NCI-H2171 (cell line): ENCODE data around the gene TMEM42.

Experiments
- DNase-seq: peaks from one replicate; lab custom pipeline; 2025; lab: John Stamatoyannopoulos, UW

The TMEM42 gene

DNA sequence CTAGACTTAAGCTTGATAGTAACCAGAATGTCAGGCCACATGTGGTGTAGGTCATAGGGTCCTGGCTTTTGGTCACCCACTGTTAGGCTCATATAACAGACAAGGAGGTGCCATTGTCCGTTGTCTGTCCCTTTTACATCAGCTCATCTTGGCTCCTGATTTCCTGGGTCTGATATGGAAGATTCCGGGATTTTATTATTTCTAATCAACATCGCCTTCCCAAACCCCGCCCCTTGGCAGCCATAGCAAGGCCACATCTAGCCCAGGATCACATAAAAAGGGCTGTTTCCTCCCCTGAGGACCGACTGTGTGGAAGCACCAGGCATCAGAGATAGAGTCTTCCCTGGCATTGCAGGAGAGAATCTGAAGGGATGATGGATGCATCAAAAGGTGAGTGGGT lies 12.6 kb downstream of the TMEM42 start, which contains the start of gene TGM4:
TGM4 (plus strand) TSS at position 301 of the 400 bp plus-strand sequence; CDS start at position 372, 71 bp downstream.
- no peak for DNase-seq

DNA sequence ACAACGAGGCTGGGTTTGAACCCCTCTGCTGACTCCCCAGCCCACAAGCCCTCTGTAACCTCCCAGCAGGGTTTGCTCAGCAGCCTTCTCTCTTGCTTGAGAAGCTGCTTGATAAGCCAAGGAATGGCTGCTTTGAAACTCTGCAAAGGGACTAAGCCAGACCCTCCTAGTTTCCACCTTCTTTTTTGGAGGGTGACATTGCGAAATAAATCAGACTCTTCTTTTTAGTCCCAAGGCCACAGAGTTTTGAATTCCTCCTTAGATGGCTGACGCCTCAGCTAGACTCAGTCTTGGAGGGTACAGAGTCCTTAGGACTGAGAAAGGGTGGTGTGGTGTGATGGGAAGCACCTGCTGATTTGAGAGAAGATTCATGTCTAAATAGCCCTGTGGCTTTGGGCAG lies 13.9 kb downstream of the TMEM42 start:
- DNase-seq = no peak

DNA sequence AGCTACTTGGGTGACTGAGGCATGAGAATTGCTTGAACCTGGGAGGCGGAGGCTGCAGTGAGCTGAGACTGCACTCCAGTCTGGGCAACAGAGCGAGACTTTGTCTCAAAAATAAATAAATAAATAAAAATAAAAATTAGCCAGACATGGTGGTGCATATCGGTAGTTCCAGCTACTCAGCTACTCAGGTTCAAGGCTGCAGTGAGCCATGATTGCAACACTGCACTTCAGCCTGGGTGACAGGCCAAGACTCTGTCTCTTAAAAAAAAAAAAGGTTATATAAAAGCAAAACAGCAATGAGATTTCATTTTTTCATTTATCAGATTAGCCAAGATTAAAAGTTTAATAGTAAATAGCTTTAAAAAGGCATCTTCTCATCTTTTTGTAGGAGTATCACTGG lies 15.6 kb downstream of the TMEM42 start:
- no peak for DNase-seq

DNA sequence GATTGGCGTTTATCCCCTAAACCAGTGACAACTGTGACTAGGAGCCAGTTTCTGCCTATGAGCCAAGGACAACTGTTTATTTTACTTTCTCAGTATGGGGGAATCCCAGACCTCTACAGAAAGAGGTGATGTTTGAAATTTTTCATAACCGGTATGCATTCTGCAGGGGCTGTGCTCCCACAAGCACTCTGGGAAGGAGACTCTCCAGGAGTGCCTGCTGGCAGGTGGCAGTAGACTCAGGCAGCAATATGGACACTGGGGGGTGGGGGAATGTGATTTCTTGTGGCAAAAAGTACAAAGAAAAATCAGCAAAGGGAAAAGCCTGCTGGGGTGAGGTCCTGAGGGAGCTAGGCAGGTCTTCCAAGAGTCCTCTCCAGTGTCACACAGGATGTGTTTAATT lies 18.6 kb downstream of the TMEM42 start:
- no peak for DNase-seq

DNA sequence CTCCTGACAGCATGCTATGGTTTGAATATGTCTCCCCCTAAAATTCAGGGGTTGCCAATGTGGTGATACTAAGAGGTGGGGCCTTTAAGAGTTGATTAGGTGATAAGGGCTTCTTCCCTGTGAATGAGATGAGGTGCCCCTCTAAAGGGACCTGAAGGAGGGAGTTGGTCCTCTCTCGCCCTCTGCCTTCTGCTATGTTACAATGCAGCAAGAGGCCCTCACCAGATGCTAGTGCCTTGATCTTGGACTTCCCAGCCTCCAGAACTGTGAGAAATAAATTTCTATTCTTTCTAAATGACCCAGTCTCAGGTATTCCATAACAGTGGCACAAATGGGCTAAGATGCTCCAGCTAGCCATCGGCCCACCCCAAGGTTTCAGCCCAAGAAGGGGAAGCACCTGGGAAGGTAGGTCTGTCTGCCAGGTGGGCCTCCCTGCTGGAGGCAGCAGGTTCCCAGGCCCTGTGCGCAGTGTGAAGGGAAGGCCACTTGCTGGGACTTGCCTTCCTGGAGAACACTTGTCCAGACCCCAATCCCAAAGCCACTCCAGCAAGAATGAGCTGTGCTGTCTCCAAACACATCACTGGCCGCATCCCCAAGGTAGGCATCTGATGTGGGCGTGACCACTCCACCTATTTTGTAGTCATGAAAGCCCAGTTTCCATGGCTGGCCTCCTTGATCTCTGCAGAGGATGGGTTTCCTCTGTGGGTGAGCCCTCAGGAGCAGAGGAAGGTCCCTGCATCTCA lies 21.7 kb downstream of the TMEM42 start:
- DNase-seq = no peak

DNA sequence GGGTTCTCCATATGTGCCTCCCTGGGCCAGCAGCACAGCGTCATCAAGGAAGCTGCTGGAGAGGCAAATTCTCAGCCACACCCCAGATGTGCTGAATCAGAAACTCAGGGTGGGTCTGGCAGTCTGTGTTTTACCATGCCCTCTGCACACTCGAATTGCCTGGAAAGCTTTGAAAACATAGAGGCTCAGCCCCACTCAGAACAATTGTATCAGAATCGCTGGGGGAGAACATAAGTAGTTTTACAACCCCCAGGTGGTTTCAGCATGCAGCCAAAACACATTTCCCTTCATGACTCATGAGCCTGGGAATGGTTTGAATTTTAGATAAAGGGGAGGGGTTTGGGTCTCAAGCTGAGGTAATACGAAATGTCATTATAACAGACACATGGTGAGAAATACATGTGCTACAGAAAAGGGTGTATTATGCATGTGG lies 22.3 kb downstream of the TMEM42 start:
- no peak for DNase-seq

DNA sequence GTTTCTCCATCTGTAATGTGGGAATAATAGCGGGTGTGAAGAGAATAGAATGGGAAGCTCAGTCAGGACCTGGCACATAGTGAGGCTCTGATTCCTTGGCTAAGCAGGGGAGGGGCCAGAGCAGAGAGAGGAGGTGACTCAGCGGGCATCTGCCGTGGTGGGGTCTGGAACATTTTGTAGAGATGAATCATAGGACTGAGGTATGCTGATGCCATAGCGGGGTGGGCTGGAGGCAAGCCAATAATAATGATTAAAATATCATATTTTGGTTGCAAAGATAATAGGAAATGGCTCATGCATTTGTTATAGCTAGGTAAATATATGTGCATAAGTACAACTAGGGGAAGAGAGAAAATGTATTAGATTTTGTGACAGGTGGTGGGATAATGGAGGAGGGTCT lies 23.9 kb downstream of the TMEM42 start:
- DNase-seq = no peak

DNA sequence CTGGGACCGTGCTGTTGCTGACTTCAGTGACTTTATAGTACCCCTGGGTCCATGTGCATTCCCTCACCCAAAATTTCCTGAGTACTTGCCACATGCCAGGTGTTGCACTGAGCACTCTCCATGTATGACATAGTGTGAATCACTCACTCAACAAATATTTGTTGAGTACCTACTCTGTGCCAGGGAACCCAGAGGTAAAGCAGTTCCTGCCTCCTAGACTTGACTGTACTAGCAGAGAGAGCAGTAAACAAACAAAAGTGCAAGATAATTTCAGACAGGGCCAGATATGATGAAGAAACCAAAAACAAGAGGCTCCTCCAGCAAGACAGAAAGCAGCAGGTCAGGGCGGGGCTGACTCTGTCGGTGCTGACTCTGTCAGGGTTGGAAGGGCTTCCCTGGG lies 24.8 kb downstream of the TMEM42 start:
- DNase-seq = no peak

DNA sequence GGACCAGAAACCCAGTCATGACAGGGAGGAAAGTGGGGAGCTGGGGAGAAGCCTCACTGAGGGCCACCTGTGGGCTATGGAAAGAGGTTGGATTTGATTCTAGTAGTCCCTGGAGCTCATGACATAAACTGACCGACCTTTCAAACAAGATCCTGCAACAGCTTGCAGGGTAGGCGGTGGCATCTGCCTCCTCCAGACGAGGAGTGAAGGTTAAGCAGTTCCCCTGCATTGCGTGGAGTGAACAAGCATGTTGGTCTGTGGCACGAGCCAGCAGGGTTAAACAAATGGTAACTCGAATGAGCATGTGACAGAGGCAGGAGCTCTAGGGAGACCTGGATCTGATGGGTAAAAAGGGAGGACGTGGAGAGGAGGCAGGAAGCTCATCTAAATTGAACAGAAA lies 25.4 kb downstream of the TMEM42 start:
- no peak for DNase-seq

DNA sequence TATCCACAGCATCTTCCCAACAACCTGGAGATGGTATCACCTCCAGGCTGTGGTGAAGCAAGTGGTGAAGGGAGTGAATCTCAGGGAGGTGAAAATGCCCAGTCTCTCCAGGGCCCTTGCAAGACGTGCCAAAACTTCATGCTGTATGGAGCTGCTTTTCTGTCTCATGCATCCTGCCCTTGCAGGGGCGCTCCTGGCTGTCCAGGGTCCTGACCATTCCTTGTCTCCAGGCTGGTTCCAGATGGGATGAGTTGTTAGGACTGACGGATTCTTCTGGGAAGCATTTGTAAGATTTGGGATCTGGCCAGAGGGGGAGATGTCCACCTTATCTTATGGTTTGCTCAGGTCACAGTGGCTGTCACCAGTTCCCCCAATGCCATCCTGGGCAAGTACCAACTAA lies 28.5 kb downstream of the TMEM42 start:
- no peak for DNase-seq

DNA sequence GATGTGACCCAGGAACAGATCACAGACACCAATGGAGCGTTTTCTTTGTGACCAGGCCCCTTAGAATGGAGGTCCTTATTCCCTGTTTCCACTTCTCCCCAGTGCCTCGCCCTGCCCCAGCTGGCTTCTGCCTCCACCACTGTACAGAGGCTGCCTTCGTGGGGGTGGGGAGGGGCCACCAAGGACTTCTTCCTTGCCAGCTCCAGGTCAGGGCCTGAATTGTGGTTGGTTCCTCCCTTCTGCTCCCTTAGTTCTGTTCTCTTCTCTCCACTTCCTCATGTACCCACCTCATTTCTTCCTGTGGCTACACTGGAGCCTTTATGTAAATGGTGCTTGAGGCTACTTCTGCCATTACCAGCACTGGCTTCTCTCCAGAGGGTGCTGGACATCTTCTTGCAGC lies 29.1 kb downstream of the TMEM42 start:
- no peak for DNase-seq

DNA sequence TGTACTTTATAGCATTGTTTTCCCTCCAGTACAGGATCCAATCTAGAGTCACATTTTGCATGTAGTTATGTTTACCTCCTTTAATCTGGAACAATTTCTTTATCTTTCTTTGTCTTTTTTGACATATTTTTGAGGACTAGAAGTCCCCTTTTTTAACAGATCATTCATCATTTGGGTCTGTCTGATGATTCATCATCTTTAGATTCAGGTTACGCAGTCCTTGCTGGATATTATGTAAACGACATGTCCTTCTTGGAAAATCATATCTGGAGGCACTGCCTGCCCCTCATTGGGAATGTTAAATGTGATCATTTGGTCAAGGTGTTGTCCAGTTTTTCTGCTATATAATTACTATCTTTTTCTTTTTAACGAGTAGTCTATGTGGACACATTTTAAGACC lies 31.0 kb downstream of the TMEM42 start:
- DNase-seq = no peak

DNA sequence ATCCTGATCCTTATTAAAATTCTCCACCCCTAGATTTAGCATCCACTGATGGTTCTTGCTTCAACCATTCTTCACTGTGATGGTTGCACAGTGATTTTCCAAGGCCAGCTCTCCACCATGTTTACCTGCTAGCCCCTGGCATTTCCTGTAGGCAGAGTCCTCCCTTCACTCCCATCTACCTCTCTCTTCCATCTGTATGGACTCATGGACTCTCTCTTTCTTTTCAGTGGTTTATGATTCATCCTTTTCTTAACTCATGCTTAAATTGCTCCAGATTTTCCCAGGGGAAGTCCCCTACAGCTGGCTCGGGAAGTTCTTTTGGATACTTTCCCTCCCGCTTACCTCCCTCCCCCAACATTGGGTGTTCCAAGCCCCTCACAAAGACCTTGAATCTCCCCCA lies 31.4 kb downstream of the TMEM42 start:
- no peak for DNase-seq

DNA sequence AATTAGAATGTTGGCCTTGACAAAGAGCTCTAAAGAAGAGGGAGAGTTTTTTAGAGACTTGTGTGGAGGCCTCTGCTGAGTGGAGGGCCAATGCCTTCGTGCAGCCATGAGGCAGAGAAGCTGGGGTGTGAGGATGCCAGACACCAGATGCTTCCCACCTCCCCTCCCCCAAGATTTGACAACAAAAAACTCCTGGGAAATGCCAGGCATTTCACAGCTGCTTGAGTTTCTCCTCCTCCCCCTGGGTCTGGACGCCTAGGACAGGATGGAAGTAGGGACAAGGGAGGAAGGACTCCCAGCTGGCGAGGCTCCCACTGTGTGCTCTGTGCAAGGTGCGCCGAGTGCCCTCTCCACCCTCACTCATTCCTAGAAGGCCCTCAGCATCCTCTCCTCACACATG lies 32.8 kb downstream of the TMEM42 start:
- no peak for DNase-seq

DNA sequence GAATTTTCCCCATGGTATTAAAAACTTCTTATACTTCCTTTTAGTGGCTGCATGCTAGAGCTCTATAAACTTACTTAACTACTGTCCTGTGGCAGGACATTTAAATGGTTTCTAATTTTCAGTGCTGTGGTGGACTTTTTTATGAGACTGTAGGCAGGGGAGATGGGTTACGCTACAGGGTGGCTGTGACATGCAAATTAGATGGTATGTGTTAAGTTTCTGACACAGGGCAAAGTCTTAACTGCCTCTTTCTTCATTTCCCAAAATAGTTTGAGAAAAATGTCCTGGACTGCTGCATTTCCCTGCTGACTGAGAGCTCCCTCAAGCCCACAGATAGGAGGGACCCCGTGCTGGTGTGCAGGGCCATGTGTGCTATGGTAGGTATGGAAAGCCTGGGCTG lies 34.7 kb downstream of the TMEM42 start:
- DNase-seq = no peak

DNA sequence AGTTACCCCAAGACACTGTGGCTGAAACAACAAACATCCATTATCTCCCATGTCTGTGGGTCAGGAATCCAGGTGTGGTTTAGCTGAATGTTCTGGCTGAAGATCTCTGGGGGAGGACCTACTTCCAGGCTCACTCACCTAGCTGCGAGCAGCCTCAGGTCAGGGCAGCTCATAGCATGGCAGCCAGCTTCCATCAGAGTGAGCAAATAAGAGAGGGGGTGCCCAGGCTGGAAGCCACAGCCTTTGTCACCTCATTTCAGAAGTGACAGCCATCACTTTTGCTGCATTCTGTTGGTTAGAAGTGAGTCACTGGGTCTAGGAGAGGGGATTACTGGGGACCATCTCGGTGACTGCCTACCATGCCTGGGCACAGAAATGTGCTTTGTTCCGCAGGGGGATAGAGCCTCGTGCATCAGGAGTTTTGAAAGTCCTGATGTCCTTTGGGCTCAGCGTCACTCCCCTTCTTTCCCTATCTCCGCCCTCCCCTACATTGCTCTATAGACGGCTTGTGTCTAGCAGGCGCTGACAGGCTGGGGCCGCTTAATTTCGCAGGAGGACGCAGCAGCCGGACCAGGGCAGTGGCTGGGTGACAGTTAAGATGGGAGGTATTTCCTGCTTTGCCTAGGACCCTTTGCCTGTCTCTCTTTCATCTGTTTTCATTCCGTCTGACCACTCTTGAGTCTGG lies 38.1 kb downstream of the TMEM42 start:
- no peak for DNase-seq

DNA sequence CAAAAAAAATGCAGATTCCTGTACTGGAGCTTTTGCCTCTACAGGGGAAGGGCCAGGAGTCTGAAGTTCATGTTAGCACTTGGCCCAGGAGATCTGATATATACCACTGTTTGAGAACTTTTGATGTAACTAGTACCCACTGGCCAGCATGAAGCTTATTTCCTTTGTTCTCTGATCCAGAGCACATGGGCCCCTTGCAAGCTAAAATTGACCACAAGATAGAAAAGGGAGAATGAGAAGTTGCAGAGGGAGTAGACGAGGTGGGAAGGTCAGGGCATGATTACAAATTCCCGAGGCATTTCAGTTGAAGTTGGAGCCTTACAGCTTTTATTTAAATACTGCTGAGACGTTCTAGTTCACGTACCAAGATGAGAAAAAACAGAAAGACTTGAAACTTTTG lies 40.9 kb downstream of the TMEM42 start:
- no peak for DNase-seq

DNA sequence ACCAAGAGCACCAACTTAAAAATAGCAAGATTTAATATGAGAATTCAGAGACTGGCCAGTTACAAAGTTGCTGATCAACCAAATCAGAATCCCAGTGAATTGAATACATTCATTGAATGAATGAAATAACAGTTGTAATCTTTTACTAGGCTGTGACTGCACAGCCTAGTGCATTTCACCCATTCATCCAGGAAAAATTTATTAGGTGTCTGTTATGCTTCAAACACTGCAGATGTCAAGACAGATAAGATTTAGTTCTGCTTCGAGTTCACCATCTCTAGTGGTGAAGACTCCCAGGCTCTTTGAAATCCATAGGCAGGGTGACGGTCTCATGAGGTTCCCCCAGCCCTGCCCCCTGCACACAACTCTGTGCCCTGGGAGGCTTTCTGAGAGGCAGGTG lies 41.6 kb downstream of the TMEM42 start:
- DNase-seq = no peak

DNA sequence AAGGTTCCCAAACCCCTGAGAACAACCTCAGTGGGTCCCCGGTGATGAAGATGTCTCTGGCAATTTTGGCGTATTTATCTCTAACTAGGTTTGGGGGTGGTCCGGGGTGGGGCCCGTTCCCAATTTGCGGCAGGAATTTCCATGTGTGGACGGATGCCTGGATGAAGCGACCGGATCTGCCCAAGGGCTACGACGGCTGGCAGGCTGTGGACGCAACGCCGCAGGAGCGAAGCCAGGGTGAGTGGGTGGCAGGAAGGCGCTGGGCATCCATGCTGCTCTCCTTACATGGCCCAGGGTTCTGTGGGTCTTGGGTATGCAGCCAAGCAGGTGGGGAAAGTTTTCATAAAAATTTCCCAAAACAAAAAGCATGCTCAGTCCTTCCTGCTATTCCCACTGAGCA lies 42.0 kb downstream of the TMEM42 start:
- DNase-seq = no peak

DNA sequence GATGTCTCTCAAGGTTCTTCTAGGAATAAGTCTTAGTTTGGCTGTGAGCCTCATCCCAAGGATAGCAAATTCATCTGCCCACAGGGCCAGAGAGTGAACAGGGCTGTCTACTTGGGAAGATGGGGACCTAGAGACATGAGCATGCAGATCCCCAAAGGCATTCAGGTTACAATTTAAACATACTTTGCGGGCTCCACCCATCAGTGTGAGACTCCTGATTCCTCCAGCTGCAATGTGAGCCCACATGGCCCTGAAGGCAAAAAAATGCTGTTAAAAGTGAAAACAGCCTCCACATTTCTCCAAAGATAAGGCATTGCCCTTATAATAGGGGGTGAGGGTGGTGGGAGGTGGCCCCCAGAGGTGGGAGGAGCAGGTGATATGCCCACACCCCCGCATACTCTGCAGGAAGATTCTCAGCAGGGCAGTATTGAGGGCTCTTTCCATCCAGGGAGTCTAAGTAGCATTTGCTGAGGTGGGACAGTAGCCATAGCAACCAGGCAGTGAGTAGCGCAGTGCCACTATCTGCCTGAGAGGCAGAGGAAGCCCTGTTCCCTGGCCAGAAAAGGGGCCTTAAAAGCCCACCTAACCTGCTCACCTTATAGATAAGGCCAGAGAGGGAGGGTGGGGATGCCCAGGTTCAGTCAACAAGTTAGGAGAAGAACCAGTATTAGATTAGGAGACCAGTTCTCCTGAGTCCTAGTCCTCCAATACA lies 43.9 kb downstream of the TMEM42 start:
- DNase-seq = no peak

DNA sequence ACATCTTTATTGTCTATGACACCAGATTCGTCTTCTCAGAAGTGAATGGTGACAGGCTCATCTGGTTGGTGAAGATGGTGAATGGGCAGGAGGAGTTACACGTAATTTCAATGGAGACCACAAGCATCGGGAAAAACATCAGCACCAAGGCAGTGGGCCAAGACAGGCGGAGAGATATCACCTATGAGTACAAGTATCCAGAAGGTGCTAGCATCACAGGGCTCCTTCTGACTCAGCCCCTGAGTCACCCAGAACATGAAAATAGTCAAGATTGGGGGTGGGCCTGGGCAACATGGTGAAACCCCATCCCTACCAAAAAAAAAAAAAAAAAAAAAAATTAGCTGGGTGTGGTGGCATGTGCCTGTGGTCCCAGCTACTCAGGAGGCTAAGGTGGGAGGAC lies 45.3 kb downstream of the TMEM42 start:
- no peak for DNase-seq

DNA sequence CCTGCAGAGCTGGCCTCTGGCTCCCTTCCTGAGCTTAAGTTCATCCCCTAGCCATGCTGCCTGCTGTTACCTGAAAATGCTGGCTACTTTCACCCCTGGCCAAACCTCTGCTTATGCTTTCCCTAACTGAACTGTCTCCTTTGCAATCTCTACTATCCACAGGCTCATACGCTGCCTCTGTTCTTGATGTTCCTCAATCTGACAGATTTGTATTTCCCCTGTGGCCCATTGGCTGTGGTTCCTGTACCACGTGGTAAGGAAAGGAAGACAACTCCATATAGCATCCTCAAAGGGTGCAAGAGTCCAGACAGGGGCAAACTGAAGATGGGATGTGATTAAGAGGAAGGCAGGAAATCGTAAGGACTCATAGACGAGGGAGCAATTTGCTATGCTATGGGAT lies 45.9 kb downstream of the TMEM42 start:
- no peak for DNase-seq

DNA sequence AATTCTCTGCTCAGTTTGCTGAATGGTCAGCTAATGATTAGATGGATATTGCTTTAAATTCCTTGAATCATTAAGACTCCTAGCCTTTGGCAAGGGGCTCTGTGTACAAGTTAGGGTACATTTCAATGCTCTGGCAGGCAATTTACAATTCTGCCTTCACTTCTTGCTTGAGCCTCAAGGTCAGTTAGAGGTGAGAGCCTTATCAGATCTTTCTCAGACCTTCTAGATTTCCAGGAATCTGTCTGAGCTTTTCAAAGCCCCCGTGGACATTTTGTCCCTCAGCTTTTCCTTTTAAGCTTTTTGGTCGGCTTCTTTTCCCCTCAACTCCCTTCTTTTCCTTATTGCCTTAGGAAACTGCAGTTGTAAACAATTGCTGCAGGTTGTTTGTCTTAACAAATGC lies 47.4 kb downstream of the TMEM42 start:
- DNase-seq = no peak
